ENCODE measurements around the gene DST.

- TF ChIP-seq CTCF (IDR thresholded peaks at IDR 0.05; ENCODE audit: insufficient read depth, low read depth, low read length): no peak
- TF ChIP-seq EZH2 (IDR thresholded peaks at IDR 0.05; ENCODE audit: insufficient read depth, low read length): no peak
Measured at GRCh38 chr6:56682635-56683034, 39.9 kb upstream of the DST start.

Data from astrocyte (in vitro differentiated cells and primary cell).